GM20000 (cell line): ENCODE measurements around the gene TMEM218.

Experiments used
- DNase-seq: peaks from one replicate; pipeline ENCODE4 v3.0.0; 2012; ENCODE audit warnings: low spot score
- TF ChIP-seq, protein P1 (sequence below): IDR thresholded peaks from 2 replicates; pipeline ENCODE4 v1.5.1; 2012; ENCODE audit warnings: mild to moderate bottlenecking, control low read depth; ENCODE audit errors: extremely low read depth, missing control alignments

The TMEM218 gene

DNA sequence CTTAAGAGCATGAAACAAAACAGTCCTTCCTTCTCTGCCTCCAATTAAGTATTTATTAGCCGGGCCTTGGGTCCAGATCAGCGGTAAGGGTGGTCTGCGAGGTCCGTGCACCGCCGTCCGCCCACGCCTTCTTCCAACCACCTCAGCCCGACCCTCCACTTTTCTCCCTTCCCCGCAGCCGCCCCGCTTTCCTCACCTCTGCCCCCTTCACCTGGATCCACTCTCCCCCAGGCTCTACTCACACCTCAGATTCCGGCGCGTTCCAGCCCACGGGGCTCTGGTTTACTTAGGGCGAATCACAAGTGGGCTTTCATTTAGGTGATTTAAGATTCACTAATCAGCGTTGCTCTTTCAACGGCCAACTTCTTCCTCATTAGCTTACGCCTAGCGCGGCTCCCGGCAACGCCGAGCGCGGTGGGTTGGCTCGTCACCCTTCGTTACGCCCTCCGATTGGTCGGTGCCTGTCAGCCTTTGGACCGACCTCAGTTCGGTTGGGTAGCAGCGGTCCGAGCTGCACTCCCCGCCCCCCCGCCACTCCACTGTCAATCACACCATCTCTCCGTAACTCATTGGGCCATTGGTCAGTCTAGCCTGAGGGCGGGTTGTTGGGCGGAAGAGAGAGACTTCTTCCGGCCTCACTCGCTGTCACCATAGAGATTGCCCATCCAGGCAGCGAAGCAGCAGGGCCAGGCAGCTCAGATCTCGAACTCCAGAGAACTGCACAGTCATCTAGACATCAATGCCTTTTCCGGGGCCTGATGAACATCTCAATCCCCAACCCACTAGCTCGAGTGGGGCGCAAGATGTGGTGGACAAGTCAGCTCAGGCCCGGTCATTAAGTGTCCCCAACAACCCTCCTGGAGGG lies at the start of gene TMEM218:
Gene TMEM218 (minus strand): TSS at position 284 of the 865 bp plus-strand sequence. CDS start 9,385 bp downstream, outside the sequence.
- peak; percentile 94 for DNase-seq
- TF ChIP-seq, protein P1, sequence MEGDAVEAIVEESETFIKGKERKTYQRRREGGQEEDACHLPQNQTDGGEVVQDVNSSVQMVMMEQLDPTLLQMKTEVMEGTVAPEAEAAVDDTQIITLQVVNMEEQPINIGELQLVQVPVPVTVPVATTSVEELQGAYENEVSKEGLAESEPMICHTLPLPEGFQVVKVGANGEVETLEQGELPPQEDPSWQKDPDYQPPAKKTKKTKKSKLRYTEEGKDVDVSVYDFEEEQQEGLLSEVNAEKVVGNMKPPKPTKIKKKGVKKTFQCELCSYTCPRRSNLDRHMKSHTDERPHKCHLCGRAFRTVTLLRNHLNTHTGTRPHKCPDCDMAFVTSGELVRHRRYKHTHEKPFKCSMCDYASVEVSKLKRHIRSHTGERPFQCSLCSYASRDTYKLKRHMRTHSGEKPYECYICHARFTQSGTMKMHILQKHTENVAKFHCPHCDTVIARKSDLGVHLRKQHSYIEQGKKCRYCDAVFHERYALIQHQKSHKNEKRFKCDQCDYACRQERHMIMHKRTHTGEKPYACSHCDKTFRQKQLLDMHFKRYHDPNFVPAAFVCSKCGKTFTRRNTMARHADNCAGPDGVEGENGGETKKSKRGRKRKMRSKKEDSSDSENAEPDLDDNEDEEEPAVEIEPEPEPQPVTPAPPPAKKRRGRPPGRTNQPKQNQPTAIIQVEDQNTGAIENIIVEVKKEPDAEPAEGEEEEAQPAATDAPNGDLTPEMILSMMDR = no peak

DNA sequence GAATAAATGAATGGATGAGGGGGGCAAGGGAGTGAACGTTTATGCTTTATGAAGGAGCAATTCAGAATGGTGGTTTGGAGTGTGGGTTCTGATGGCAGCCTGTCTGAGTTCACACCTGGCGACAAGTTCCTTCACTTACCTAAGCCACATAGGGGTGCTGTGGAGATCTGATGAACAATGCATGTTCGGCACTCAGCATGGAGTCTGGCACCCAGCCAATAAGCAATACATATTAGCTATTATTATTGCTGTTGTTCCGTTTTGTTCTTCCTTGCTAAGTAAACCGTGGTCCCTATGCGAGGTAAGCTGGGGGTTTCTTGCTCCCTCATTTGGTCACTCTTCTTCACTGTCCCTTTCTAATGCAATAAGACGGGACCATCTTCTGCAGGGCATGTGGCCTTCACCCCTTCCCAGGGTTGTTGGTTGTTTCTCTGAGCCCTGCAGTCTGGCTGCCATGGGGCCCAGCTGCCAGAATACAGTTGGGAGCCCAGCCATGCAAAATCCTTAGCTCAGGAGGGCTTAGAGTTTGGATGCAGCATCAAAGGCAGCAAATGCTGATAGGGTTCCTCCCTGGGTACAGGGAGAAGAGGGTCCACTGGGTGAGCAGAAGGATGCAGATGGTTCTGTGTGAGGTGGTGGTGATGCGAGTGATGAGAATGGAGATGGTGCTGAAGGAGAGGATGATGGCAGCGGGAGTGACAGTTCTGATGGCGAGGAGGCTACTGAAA lies 46.7 kb upstream of the TMEM218 start:
- no peak for DNase-seq
- TF ChIP-seq, protein P1 = no peak

GRCh38 chr11:125157118-125157733 lies 45.8 kb upstream of the TMEM218 start:
- no peak for DNase-seq

DNA sequence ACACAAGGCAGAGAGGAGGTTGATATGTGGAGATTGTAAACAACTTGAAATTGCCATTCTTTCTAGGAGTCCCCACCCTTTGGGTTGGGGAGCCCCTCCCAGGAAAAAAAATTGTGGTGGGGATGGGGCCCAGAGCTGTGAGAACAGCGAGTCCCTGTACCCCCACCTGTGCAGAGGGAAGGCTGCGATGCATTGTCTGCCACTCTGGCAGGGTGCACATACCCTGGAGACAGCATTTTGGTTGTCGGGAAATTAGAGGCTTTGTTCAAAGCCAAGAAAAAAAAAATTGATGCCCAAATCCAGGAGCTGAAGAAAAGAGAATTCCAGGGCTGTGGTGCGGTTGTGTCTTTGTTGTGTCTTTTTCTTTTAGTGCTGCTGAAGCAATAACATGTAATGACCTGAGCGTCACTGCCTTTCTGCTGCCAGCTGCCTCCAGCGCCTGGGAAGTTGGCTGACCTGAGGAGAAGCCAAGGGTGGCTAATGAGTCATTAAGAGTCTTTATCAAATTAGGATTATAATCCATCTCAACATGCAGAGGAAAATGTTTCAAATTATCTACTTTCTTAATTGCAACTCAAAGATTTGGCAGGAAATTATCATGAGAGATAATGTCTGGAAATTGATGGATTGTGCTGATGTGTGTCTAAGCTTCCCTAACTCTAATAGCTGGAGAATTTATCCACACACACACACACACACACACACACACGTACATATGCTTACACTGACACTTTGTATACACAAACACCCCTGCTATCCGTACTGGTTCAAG lies 45.1 kb upstream of the TMEM218 start:
- TF ChIP-seq, protein P1 = no peak
- no peak for DNase-seq

More at GRCh38 chr11:125157118-125157733, 45.8 kb upstream of the TMEM218 start:
- TF ChIP-seq, protein P1 = no peak

- DNase-seq = no peak
- TF ChIP-seq, protein P1 = no peak
Measured at GRCh38 chr11:125155767-125156166, 44.3 kb upstream of the TMEM218 start.

DNA sequence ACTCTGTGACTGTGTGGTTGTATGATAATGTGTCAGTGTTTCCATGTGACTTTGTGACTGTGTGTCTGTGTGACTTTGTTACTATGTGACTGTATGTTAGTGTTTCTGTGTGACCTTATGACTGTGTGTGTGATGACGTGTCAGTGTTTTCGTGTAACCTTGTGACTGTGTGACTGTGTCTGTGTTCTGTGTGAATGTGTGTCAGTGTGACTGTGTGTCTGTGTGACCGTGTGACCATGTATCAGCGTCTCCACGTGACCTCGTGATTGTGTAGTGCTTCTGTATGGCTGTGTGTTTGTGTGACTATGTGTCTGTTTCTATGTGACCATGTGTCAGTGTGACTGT lies 43.6 kb upstream of the TMEM218 start:
- TF ChIP-seq, protein P1 = no peak

More for the DNA sequence above, 43.6 kb upstream of the TMEM218 start:
- DNase-seq = no peak
